HCT116 (cell line): Measurements from ENCODE around the gene KIAA1549. TPM values are rescaled to one million over a fixed set of nuclear protein-coding genes. Genes with fewer than 3 reads are reported as not detected.

Source experiments
- ATAC-seq: fragments of 200-7000 bp; cut with Tn5 transposase; 2 replicates; pipeline ENCODE4 v1.9.1; 2020; ENCODE audit warnings: mild to moderate bottlenecking, moderate library complexity
- BruUV-seq: library from RNA; stranded (reverse); fragments of 400-500 nt; replicated peaks from 2 replicates; lab custom pipeline; 2021; lab: Mats Ljungman, UMichigan
- CTCF ChIA-PET: fragments of 300-600 bp; sonication (Branson Sonifier 250); formaldehyde crosslinking; loops from one replicate; lab custom pipeline; 2021; ENCODE audit warnings: antibody characterized with exemption; lab: Charles Lee
- POLR2A ChIA-PET: fragments of 300-600, 350-600 bp; sonication (Branson Sonifier 250); formaldehyde crosslinking; loops from one replicate; lab custom pipeline; 2021; ENCODE audit warnings: antibody characterized with exemption; lab: Charles Lee
- RAD21 ChIA-PET, 2 experiments: fragments of 300-600 bp; sonication (Branson Sonifier 250); formaldehyde crosslinking; loops; one replicate each; lab custom pipeline; 2023; ENCODE audit warnings: low total read pairs in 2 of 2; ENCODE audit not compliant: uncharacterized antibody in 2 of 2, unreplicated experiment in 2 of 2, low non-redundant PET in 1 of 2; lab: Charles Lee
- DNase-seq: peaks from one replicate; pipeline ENCODE4 v3.0.0-alpha.2; 2010; ENCODE audit warnings: low read depth, low spot score
- H2AFZ ChIP-seq: fragments of 200-600 bp; shearing (Covaris generic), sonication (generic); 2 replicates; pipeline ENCODE4 v1.6.1; 2017; ENCODE audit warnings: low read depth, mixed run types, mixed read lengths, antibody characterized with exemption, low read length; ENCODE audit not compliant: poor library complexity, severe bottlenecking
- H3K27ac ChIP-seq: 2 replicates; pipeline ENCODE4 v1.5.1; 2012; ENCODE audit warnings: low read depth, low read length
- H3K27me3 ChIP-seq: fragments of 200-600 bp; sonication (generic); 2 replicates; pipeline ENCODE4 v1.6.1; 2016; ENCODE audit warnings: mixed run types, low read length, mixed read lengths; ENCODE audit not compliant: insufficient read depth
- H3K36me3 ChIP-seq, 2 experiments: fragments of 200-500 bp in 1 of 2; fragments of 200-600 bp in 1 of 2; sonication (Bioruptor generic) in 1 of 2; sonication (generic) in 1 of 2; 2 replicates each; pipeline versions ENCODE4 v1.5.1 to v1.6.1; 2014 to 2016; ENCODE audit warnings: low read length in 2 of 2, inconsistent platforms in 1 of 2, mixed read lengths in 1 of 2, mixed run types in 1 of 2; ENCODE audit not compliant: insufficient read depth in 2 of 2, control insufficient read depth in 1 of 2
- H3K4me1 ChIP-seq, 2 experiments: fragments of 200-600 bp in 1 of 2; sonication (generic) in 1 of 2; 2 replicates each; pipeline versions ENCODE4 v1.5.1 to v1.6.1; 2012 to 2017; ENCODE audit warnings: low read length in 2 of 2, inconsistent platforms in 1 of 2, mild to moderate bottlenecking in 1 of 2, mixed read lengths in 1 of 2, mixed run types in 1 of 2, moderate library complexity in 1 of 2; ENCODE audit not compliant: insufficient read depth in 2 of 2, control insufficient read depth in 1 of 2
- H3K4me2 ChIP-seq: fragments of 200-600 bp; sonication (generic); 2 replicates; pipeline ENCODE4 v1.6.1; 2017; ENCODE audit warnings: mixed run types, low read length, mixed read lengths
- H3K4me3 ChIP-seq, 2 experiments: fragments of 200-600 bp in 1 of 2; sonication (generic) in 1 of 2; replicated peaks in 1 of 2; 2 replicates each; pipeline ENCODE4 v1.5.1; 2011 to 2016; ENCODE audit warnings: low read length in 2 of 2, control low read depth in 1 of 2, low read depth in 1 of 2, mild to moderate bottlenecking in 1 of 2, mixed read lengths in 1 of 2, mixed run types in 1 of 2
- H3K79me2 ChIP-seq: fragments of 200-600 bp; sonication (generic); 2 replicates; pipeline ENCODE4 v1.6.1; 2017; ENCODE audit warnings: mild to moderate bottlenecking, mixed run types, low read length, moderate library complexity, mixed read lengths; ENCODE audit not compliant: insufficient read depth
- H3K9ac ChIP-seq: fragments of 200-600 bp; sonication (generic); 2 replicates; pipeline ENCODE4 v1.6.1; 2016; ENCODE audit warnings: low read length, mixed read lengths
- H3K9me2 ChIP-seq: fragments of 200-600 bp; sonication (generic), shearing (Covaris generic); 2 replicates; pipeline ENCODE4 v1.6.1; 2017; ENCODE audit warnings: mixed run types, mild to moderate bottlenecking, moderate library complexity; ENCODE audit not compliant: insufficient read depth
- H3K9me3 ChIP-seq, 2 experiments: fragments of 200-500 bp in 1 of 2; fragments of 200-600 bp in 1 of 2; sonication (Bioruptor generic) in 1 of 2; sonication (generic) in 1 of 2; 2 replicates each; pipeline ENCODE4 v1.6.1; 2014 to 2017; ENCODE audit warnings: low read length in 2 of 2, mixed read lengths in 2 of 2, inconsistent platforms in 1 of 2, low read depth in 1 of 2, mild to moderate bottlenecking in 1 of 2, mixed run types in 1 of 2, moderate library complexity in 1 of 2; ENCODE audit not compliant: control insufficient read depth in 1 of 2, insufficient read depth in 1 of 2
- H4K20me1 ChIP-seq: fragments of 200-600 bp; sonication (generic), shearing (Covaris generic); 2 replicates; pipeline ENCODE4 v1.6.1; 2017; ENCODE audit warnings: mixed run types, mild to moderate bottlenecking, moderate library complexity; ENCODE audit not compliant: insufficient read depth
- ATF3 ChIP-seq: IDR thresholded peaks from 2 replicates; pipeline ENCODE4 v1.6.1; 2012
- CBX3 ChIP-seq: IDR thresholded peaks from 2 replicates; pipeline ENCODE4 v1.6.1; 2012; ENCODE audit warnings: low read depth
- CTCF ChIP-seq, 3 experiments: fragments of 200-600 bp in 1 of 3; sonication (generic) in 1 of 3; IDR thresholded peaks in 2 of 3; conservative IDR thresholded peaks in 1 of 3; 2 replicates each; pipeline ENCODE4 v1.5.1; 2012 to 2017; ENCODE audit warnings: low read depth in 2 of 3, low read length in 2 of 3, antibody characterized with exemption in 1 of 3, borderline replicate concordance in 1 of 3, control low read depth in 1 of 3, mild to moderate bottlenecking in 1 of 3, mixed read lengths in 1 of 3, mixed run types in 1 of 3, moderate library complexity in 1 of 3; ENCODE audit not compliant: insufficient read depth in 1 of 3
- EGR1 ChIP-seq: IDR thresholded peaks from 2 replicates; pipeline ENCODE4 v1.6.1; 2012; ENCODE audit warnings: low read depth
- ELF1 ChIP-seq: IDR thresholded peaks from 2 replicates; pipeline ENCODE4 v1.6.1; 2012; ENCODE audit warnings: low read depth, borderline replicate concordance
- EZH2 ChIP-seq: fragments of 200-600 bp; sonication (generic); IDR thresholded peaks from 2 replicates; pipeline ENCODE4 v1.6.1; 2017; ENCODE audit warnings: antibody characterized with exemption, mixed run types
- EZH2phosphoT487 ChIP-seq: fragments of 200-600 bp; IDR thresholded peaks from 2 replicates; pipeline ENCODE4 v1.6.1; 2018; ENCODE audit warnings: antibody characterized with exemption, borderline replicate concordance
- FOSL1 ChIP-seq: IDR thresholded peaks from 2 replicates; pipeline ENCODE4 v1.6.1; 2012; ENCODE audit warnings: low read depth
- JUND ChIP-seq: IDR thresholded peaks from 2 replicates; pipeline ENCODE4 v1.6.1; 2012
- MAX ChIP-seq: IDR thresholded peaks from 2 replicates; pipeline ENCODE4 v1.6.1; 2012
- POLR2A ChIP-seq: IDR thresholded peaks from 2 replicates; pipeline ENCODE4 v1.7.0; 2011; ENCODE audit warnings: borderline replicate concordance; ENCODE audit not compliant: insufficient read depth, insufficient read length; ENCODE audit errors: extremely low read depth
- POLR2AphosphoS5 ChIP-seq: IDR thresholded peaks from 2 replicates; pipeline ENCODE4 v1.6.1; 2011; ENCODE audit warnings: mild to moderate bottlenecking, low read depth, low read length, moderate library complexity
- RAD21 ChIP-seq: IDR thresholded peaks from 2 replicates; pipeline ENCODE4 v1.6.1; 2012; ENCODE audit warnings: low read depth, mild to moderate bottlenecking
- REST ChIP-seq: IDR thresholded peaks from 2 replicates; pipeline ENCODE4 v1.6.1; 2012; ENCODE audit warnings: low read depth
- SIN3A ChIP-seq: IDR thresholded peaks from 2 replicates; pipeline ENCODE4 v1.6.1; 2012; ENCODE audit warnings: low read depth
- SRF ChIP-seq: IDR thresholded peaks from 2 replicates; pipeline ENCODE4 v1.6.1; 2012; ENCODE audit warnings: low read depth
- YY1 ChIP-seq: IDR thresholded peaks from 2 replicates; pipeline ENCODE4 v1.6.1; 2011; ENCODE audit warnings: low read length, low read depth, moderate library complexity, mild to moderate bottlenecking; ENCODE audit not compliant: insufficient replicate concordance; ENCODE audit errors: extremely low read depth
- ZFX ChIP-seq: fragments of 450-650 bp; IDR thresholded peaks from 2 replicates; pipeline ENCODE4 v1.6.1; 2017
- intact Hi-C: fragments of 100-400 bp; cut with micrococcal nuclease; formaldehyde crosslinking; loops from 2 replicates; pipeline ENCODE4 v1.10.0; 2022
- total RNA-seq: library from RNA; stranded (reverse); gene quantifications from one replicate; pipeline ENCODE4 v1.2.1, GENCODE V29; 2021; ENCODE audit not compliant: unreplicated experiment

KIAA1549 gene
- total RNA-seq, 1 experiment from 2014 or later: 3.9 TPM

GRCh38 chr7:138957753-138958390 lies 23.3 kb downstream of the KIAA1549 start (continued):
- TF ChIP-seq CTCF (IDR thresholded peaks at IDR 0.05 in 2 of 3, conservative IDR thresholded peaks at IDR 0.05 in 1 of 3; ENCODE audit: borderline replicate concordance in 1 of 3, insufficient read depth in 1 of 3, low read depth in 2 of 3, low read length in 2 of 3): no peak

- CTCF ChIA-PET: no interaction called here
- Histone ChIP-seq H3K79me2 (peaks cover 4% of the 10 kb centered on the region; the same call in 1 of the 2 replicates), H3K27ac (no peak overlapping the region), H3K4me1 (no peaks in the 10 kb centered on the region; a peak in 1 of 4 replicates), H2AFZ (no peak overlapping the region), H3K4me2 (no peak overlapping the region), H3K27me3 (no peaks in the 10 kb centered on the region), H3K9me2 (no peaks in the 10 kb centered on the region), H3K9me3 (no peaks in the 10 kb centered on the region), H3K36me3 (no peaks in the 10 kb centered on the region), H3K9ac (no peak overlapping the region), H3K4me3 (no peak overlapping the region), H4K20me1 (no peaks in the 10 kb centered on the region)
- no peak for ATAC-seq
- POLR2A ChIA-PET: no interaction called here
- no peak for DNase-seq
- BruUV-seq: no TSS peak
- RAD21 ChIA-PET: no interaction called here
- intact Hi-C loops: no loop called here
- TF ChIP-seq JUND (no peak), ZFX (no peak), ATF3 (no peak), EZH2 (no peak), RAD21 (no peak), EZH2phosphoT487 (no peak), SRF (no peak), CBX3 (no peak), POLR2A (no peak), CTCF (IDR thresholded peaks at IDR 0.05 in 2 of 3, conservative IDR thresholded peaks at IDR 0.05 in 1 of 3; ENCODE audit: borderline replicate concordance in 1 of 3, insufficient read depth in 1 of 3, low read depth in 2 of 3, low read length in 2 of 3) (no peak), ELF1 (no peak), MAX (no peak), EGR1 (no peak), YY1 (no peak), REST (no peak), SIN3A (no peak), POLR2AphosphoS5 (no peak), FOSL1 (no peak)
These were observed 24.0 kb downstream of the KIAA1549 start for GRCh38 chr7:138957217-138957616.
